Activated CD4-positive, alpha-beta T cell treated with anti-CD3 and anti-CD28 coated beads, Interleukin-2, amount 10 ng/mL, durations not matched to agents 7 days and 5 days (primary cell): ENCODE data around the gene GALNTL6. TPM values are rescaled to one million over a fixed set of nuclear protein-coding genes. Genes with fewer than 3 reads are reported as not detected.
"Not testable (repeated sequence)": the region's sequence is repeated elsewhere in the genome, so short reads cannot be mapped to it uniquely, and the experiment has no call there.

Experiments used
- CTCF ChIA-PET: fragments of 350-600 bp; sonication (Branson Sonifier 250); formaldehyde crosslinking; loops from one replicate; lab custom pipeline; 2021; ENCODE audit warnings: antibody characterized with exemption; lab: Charles Lee
- POLR2A ChIA-PET: fragments of 350-600 bp; sonication (Branson Sonifier 250); formaldehyde crosslinking; loops from one replicate; lab custom pipeline; 2021; ENCODE audit warnings: antibody characterized with exemption; lab: Charles Lee
- DNase-seq: peaks from one replicate; pipeline ENCODE4 v3.0.0-alpha.2; 2020
- H3K27ac Mint-ChIP-seq: one replicate; pipeline ENCODE4 v1.8.0; 2021; ENCODE audit warnings: mild to moderate bottlenecking, moderate library complexity, mixed read lengths
- H3K27me3 Mint-ChIP-seq: one replicate; pipeline ENCODE4 v1.8.0; 2021; ENCODE audit warnings: mixed read lengths
- H3K36me3 Mint-ChIP-seq: one replicate; pipeline ENCODE4 v1.8.0; 2021; ENCODE audit warnings: low read depth, mixed read lengths
- H3K4me1 Mint-ChIP-seq: one replicate; pipeline ENCODE4 v1.8.0; 2021; ENCODE audit warnings: mixed read lengths
- H3K4me3 Mint-ChIP-seq: one replicate; pipeline ENCODE4 v1.8.0; 2021; ENCODE audit warnings: mild to moderate bottlenecking, moderate library complexity, mixed read lengths
- H3K9me3 Mint-ChIP-seq: one replicate; pipeline ENCODE4 v1.8.0; 2021; ENCODE audit warnings: mixed read lengths
- total RNA-seq, 2 experiments: library from RNA; stranded (reverse); gene quantifications; one replicate each; pipeline ENCODE4 v1.2.3, GENCODE V29; 2021

Gene GALNTL6
- total RNA-seq, 2 experiments from 2014 or later, result not detected

- H3K4me3 Mint-ChIP-seq, H3K36me3 Mint-ChIP-seq, POLR2A ChIA-PET, DNase-seq, H3K9me3 Mint-ChIP-seq, H3K4me1 Mint-ChIP-seq, H3K27ac Mint-ChIP-seq, CTCF ChIA-PET, H3K27me3 Mint-ChIP-seq: not testable (repeated sequence)
Measured at GRCh38 chr4:172428979-172429378, 615.8 kb downstream of the GALNTL6 start.

- no peaks in the 10 kb centered on the region for H3K4me1 Mint-ChIP-seq
- H3K27ac Mint-ChIP-seq, result no peak overlapping the region
- no peak overlapping the region for H3K4me3 Mint-ChIP-seq
- CTCF ChIA-PET, result no interaction called here
- POLR2A ChIA-PET, result no interaction called here
- H3K36me3 Mint-ChIP-seq, result no peaks in the 10 kb centered on the region
- H3K27me3 Mint-ChIP-seq, result no peaks in the 10 kb centered on the region
- H3K9me3 Mint-ChIP-seq, result peaks cover 5% of the 10 kb centered on the region
- DNase-seq, result no peak
Measured at GRCh38 chr4:172480471-172480870, 667.3 kb downstream of the GALNTL6 start.

DNA sequence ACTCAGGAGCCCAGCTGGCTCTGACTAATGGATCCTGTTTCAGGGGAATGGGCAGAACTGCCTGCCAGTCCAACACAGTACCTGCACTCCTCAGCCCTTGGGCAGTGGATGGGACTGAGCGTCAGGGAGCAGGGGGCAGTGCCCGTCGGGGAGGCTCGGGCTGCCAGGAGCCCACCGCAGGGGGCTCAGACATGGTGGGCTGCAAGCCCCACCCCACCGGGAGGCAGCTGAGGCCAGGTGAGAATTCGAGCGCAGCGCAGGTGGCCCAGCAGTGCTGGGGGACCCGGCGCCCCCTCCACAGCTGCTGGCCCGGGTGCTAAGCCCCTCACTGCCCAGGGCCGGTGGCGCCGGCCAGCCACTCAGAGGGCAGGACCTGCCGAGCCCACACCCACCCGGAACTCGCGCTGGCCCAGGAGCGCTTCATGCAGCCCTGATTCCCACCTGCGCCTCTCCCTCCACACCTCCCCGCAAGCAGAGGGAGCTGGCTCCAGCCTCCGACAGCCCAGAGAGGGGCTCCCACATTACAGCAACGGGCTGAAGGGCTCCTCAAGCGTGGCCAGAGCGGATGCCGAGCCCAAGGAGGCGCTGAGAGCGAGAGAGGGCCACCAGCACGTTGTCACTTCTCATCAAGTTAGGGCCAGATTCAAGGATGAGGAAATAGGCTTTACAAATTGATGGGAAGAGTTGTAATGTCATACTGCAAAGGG is 668.8 kb downstream of the GALNTL6 start:
- H3K36me3 Mint-ChIP-seq, result no peaks in the 10 kb centered on the region
- ChIA-PET POLR2A (no interaction called here), CTCF (no interaction called here)
- H3K27ac Mint-ChIP-seq, result no peak overlapping the region
- H3K9me3 Mint-ChIP-seq, result peaks cover 5% of the 10 kb centered on the region
- no peaks in the 10 kb centered on the region for H3K4me1 Mint-ChIP-seq
- no peak for DNase-seq
- no peaks in the 10 kb centered on the region for H3K27me3 Mint-ChIP-seq
- H3K4me3 Mint-ChIP-seq, result no peak overlapping the region

DNA sequence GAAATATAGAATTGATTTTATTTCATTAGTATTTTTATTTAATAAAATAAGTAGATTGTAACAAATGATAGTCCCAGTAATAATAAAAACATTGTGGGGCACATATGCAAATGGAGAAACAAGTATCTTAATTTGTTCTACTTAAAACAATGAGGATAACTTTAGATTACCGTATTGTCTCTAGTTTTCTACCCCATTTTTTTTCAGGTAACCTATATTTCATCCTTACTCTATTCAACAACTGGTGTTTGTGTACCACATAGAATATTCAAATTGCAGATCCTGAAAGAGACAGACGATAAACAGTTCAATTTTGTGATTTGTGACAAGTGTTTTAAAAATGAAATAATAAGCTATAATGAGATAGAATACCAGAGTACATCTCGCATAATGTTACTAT is 671.8 kb downstream of the GALNTL6 start:
- ChIA-PET CTCF (no interaction called here), POLR2A (no interaction called here)
- Mint-ChIP-seq H3K9me3 (peaks cover 2% of the 10 kb centered on the region), H3K27ac (no peak overlapping the region), H3K36me3 (no peaks in the 10 kb centered on the region), H3K4me1 (no peaks in the 10 kb centered on the region), H3K4me3 (no peak overlapping the region), H3K27me3 (no peaks in the 10 kb centered on the region)
- DNase-seq, result no peak

GRCh38 chr4:172486531-172486930 is 673.3 kb downstream of the GALNTL6 start:
- Mint-ChIP-seq H3K27ac (no peak overlapping the region), H3K9me3 (no peaks in the 10 kb centered on the region), H3K27me3 (no peaks in the 10 kb centered on the region), H3K4me3 (no peak overlapping the region), H3K4me1 (no peaks in the 10 kb centered on the region), H3K36me3 (no peaks in the 10 kb centered on the region)
- DNase-seq, result no peak
- ChIA-PET POLR2A (no interaction called here), CTCF (interaction anchor here (0.7 kb wide), 1 partner anchor 42 kb away, joined by 3 read pairs; no protein-coding TSS in a partner anchor)

DNA sequence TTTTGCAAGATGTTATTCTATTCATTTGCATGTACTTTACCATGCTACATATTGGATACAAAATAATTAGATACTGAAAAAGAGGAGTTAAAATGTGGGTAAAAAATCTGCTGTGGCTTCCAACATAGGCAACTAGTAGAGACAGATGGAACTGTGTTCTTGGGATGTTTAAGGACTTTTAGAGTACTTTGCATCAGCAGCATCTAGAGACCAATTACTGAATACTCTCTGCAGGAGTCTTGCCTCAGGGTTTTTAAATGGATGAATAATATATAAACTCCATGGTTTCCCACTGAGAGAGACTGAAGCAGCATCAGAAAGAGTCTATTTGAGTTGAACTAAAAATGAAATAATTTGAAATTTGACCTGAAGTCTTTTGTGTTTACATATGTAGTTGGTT is 676.7 kb downstream of the GALNTL6 start:
- no peaks in the 10 kb centered on the region for H3K36me3 Mint-ChIP-seq
- H3K4me1 Mint-ChIP-seq, result no peaks in the 10 kb centered on the region
- H3K27ac Mint-ChIP-seq, result no peak overlapping the region
- H3K4me3 Mint-ChIP-seq, result no peak overlapping the region
- no peaks in the 10 kb centered on the region for H3K27me3 Mint-ChIP-seq
- ChIA-PET POLR2A (no interaction called here), CTCF (no interaction called here)
- no peak for DNase-seq
- H3K9me3 Mint-ChIP-seq, result no peaks in the 10 kb centered on the region

GRCh38 chr4:172495769-172496168 is 682.6 kb downstream of the GALNTL6 start:
- no peak overlapping the region for H3K27ac Mint-ChIP-seq
- H3K27me3 Mint-ChIP-seq, result no peaks in the 10 kb centered on the region

DNA sequence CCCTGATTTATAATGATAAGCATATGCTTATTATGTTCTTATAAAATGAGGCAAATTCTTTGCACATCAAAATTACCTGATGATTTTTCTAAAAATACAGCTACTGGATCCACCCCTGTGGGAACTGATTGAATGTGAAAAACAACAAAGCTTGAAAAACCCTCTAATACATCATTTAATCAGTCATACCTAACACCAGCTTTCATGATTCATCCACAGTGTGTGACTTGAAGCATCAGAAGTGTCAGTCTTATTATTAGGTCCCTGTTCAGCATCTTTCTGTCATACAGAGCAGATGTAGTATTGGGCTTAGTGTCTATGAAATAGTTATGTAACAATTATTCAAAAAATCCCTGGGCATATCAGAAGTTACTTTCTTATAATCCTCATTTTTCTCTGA is 684.1 kb downstream of the GALNTL6 start:
- ChIA-PET POLR2A (no interaction called here), CTCF (no interaction called here)
- Mint-ChIP-seq H3K27ac (no peak overlapping the region), H3K9me3 (no peaks in the 10 kb centered on the region), H3K4me1 (no peaks in the 10 kb centered on the region), H3K4me3 (no peak overlapping the region), H3K27me3 (no peaks in the 10 kb centered on the region), H3K36me3 (no peaks in the 10 kb centered on the region)
- DNase-seq, result no peak

More at GRCh38 chr4:172495769-172496168, 682.6 kb downstream of the GALNTL6 start:
- CTCF ChIA-PET, result no interaction called here
- no peaks in the 10 kb centered on the region for H3K36me3 Mint-ChIP-seq
- H3K9me3 Mint-ChIP-seq, result no peaks in the 10 kb centered on the region
- H3K4me3 Mint-ChIP-seq, result no peak overlapping the region
- POLR2A ChIA-PET, result no interaction called here
- H3K4me1 Mint-ChIP-seq, result no peaks in the 10 kb centered on the region
- no peak for DNase-seq

GRCh38 chr4:172514011-172514410 is 700.8 kb downstream of the GALNTL6 start:
- Mint-ChIP-seq H3K27ac (no peak overlapping the region), H3K4me1 (no peaks in the 10 kb centered on the region), H3K36me3 (no peaks in the 10 kb centered on the region), H3K4me3 (no peak overlapping the region), H3K9me3 (no peaks in the 10 kb centered on the region), H3K27me3 (no peaks in the 10 kb centered on the region)
- DNase-seq, result no peak
- ChIA-PET POLR2A (no interaction called here), CTCF (interaction anchor here (1.3 kb wide), 1 partner anchor 11 kb away, joined by 3 read pairs; no protein-coding TSS in a partner anchor)

GRCh38 chr4:172514801-172515200 is 701.6 kb downstream of the GALNTL6 start:
- ChIA-PET POLR2A (no interaction called here), CTCF (interaction anchor here (1.3 kb wide), 1 partner anchor 12 kb away, joined by 3 read pairs; no protein-coding TSS in a partner anchor)
- DNase-seq, result no peak
- Mint-ChIP-seq H3K4me1 (no peaks in the 10 kb centered on the region), H3K36me3 (no peaks in the 10 kb centered on the region), H3K4me3 (no peak overlapping the region), H3K9me3 (no peaks in the 10 kb centered on the region), H3K27ac (no peak overlapping the region), H3K27me3 (no peaks in the 10 kb centered on the region)

- no peaks in the 10 kb centered on the region for H3K27me3 Mint-ChIP-seq
- no peaks in the 10 kb centered on the region for H3K9me3 Mint-ChIP-seq
- no peaks in the 10 kb centered on the region for H3K36me3 Mint-ChIP-seq
- no peak for DNase-seq
- ChIA-PET CTCF (no interaction called here), POLR2A (no interaction called here)
- no peaks in the 10 kb centered on the region for H3K4me1 Mint-ChIP-seq
- no peak overlapping the region for H3K27ac Mint-ChIP-seq
- no peak overlapping the region for H3K4me3 Mint-ChIP-seq
Measured at GRCh38 chr4:172515266-172515879, 702.2 kb downstream of the GALNTL6 start.

- no peak for DNase-seq
- no peaks in the 10 kb centered on the region for H3K27me3 Mint-ChIP-seq
- no peaks in the 10 kb centered on the region for H3K4me1 Mint-ChIP-seq
- ChIA-PET POLR2A (interaction anchor here (0.6 kb wide), 1 partner anchor 33 kb away, joined by 3 read pairs; no protein-coding TSS in a partner anchor), CTCF (no interaction called here)
- no peak overlapping the region for H3K27ac Mint-ChIP-seq
- H3K9me3 Mint-ChIP-seq, result no peaks in the 10 kb centered on the region
- H3K4me3 Mint-ChIP-seq, result no peak overlapping the region
- no peaks in the 10 kb centered on the region for H3K36me3 Mint-ChIP-seq
Measured at GRCh38 chr4:172517391-172517790, 704.2 kb downstream of the GALNTL6 start.

- H3K4me3 Mint-ChIP-seq, result no peak overlapping the region
Measured at GRCh38 chr4:172521248-172521647, 708.0 kb downstream of the GALNTL6 start.

More at GRCh38 chr4:172521248-172521647, 708.0 kb downstream of the GALNTL6 start:
- H3K4me1 Mint-ChIP-seq, result no peaks in the 10 kb centered on the region
- no peaks in the 10 kb centered on the region for H3K9me3 Mint-ChIP-seq
- ChIA-PET CTCF (no interaction called here), POLR2A (no interaction called here)
- no peak overlapping the region for H3K27ac Mint-ChIP-seq
- H3K27me3 Mint-ChIP-seq, result no peaks in the 10 kb centered on the region
- no peaks in the 10 kb centered on the region for H3K36me3 Mint-ChIP-seq
- no peak for DNase-seq
